Cerebellar cortex (tissue), 1 donor: Measurements from ENCODE around the gene HDAC10.

ENCODE experiments used
- DNase-seq: peaks from one replicate; pipeline ENCODE4 v3.0.0-alpha.2; 2015; ENCODE audit warnings: low spot score

The HDAC10 gene, protein sequence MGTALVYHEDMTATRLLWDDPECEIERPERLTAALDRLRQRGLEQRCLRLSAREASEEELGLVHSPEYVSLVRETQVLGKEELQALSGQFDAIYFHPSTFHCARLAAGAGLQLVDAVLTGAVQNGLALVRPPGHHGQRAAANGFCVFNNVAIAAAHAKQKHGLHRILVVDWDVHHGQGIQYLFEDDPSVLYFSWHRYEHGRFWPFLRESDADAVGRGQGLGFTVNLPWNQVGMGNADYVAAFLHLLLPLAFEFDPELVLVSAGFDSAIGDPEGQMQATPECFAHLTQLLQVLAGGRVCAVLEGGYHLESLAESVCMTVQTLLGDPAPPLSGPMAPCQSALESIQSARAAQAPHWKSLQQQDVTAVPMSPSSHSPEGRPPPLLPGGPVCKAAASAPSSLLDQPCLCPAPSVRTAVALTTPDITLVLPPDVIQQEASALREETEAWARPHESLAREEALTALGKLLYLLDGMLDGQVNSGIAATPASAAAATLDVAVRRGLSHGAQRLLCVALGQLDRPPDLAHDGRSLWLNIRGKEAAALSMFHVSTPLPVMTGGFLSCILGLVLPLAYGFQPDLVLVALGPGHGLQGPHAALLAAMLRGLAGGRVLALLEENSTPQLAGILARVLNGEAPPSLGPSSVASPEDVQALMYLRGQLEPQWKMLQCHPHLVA

DNA sequence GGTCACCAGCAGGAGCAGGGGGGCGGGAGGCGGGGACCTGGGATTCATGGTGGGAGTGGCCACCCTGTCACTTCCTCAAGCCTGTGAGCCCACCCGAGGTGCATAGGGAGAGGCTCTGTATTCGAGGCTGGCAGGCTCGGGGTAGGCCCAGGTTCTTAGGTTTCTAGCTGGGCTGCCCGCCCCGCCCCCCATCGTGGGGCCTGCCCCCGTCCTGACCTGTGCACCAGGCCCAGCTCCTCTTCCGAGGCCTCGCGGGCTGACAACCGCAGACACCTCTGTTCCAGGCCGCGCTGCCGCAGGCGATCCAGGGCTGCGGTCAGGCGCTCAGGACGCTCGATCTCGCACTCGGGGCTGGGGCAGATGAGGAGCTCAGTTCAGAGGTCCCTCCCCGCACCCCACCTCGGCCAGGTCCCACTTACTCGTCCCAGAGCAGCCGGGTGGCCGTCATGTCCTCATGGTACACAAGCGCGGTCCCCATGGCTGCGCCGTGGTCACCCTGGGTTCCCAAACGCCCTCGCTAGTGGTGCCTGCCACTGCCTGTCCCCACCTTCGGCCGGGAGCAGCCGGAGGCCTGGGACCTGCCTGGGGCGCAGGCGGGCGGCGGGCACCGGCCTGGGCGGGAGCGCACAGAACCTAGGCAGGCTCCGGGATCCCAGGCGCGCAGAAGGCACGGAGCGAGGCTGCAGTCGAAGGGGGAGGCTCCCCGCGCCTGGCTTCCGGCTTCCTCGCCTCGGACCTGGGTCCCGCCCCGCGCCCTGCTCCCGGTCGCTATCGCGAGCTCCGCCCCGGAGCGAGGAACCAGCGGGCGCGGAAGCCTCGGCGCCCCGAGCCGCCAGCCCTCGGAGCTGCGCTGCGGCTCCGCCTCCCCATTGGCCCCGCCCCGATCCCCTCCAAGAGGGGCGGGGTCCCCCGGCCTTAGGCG, at the start of gene HDAC10:
HDAC10 (minus strand) TSS at position 711 of the 922 bp plus-strand sequence; CDS start at position 478, 233 bp downstream.
- DNase-seq: no peak

GRCh38 chr22:50300620-50301257, 49.7 kb upstream of the HDAC10 start:
- no peak for DNase-seq

- no peak for DNase-seq
Observed at GRCh38 chr22:50299785-50300619, 48.9 kb upstream of the HDAC10 start.

DNA sequence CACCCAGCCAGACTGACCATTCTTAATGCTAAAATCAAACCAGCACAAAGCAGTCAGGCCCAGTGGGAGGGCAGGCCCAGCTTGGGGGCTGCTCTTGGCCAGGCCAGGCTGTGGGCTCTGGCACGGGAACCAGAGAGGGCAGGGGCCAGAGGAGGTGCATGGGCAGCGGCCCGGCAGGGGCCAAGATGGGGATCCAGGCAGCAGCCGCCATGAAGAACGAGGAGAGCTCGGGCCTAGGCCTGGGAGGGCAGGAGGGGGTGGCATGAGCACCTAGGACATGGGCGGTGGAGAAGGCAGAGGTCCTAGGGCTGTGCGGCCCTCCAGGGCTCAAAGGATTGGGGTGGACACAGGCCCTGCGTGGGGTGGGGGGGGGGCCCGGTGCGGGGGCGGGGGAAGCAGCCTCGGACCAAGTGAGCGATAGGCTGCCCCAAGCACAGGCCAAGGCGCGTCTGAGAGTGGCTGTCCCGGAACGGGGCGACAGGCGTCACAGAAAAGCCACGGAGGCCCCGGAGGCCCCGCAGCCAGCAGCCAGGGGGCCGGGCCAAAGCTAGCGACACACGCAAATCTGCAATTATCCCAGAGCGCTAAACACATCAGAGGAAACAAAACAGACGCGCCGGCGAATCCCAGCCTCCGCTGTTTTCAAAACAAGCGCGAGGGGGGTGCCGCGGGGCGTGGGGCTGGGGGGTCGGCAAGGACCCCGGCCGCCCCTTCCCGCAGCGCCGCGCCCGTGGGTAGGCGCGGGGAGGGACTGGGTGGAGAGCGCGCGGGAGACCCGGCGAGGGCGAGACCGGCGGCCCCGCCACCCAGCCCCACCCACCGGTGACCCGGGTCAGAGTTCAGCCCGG, 48.1 kb upstream of the HDAC10 start:
- no peak for DNase-seq

DNA sequence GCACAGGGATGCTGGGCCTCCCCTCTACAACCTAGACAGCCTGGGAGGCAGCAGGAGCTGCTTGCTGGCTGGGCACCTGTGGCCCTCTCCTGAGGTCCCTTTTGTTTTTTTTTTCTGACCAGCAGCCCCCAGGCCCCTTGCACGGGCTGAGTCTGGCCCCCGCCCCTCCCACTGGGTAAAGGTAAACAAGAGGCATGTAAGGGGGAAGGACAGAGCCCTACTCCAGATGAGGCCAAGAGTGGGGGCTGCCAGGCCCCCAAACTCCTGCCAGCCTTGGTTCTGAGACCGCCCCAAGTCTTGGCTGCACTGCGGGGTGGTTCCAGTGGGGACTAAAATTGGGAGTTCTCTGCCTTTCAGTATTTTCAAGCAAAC, 47.2 kb upstream of the HDAC10 start:
- no peak for DNase-seq

GRCh38 chr22:50297510-50298265, 46.6 kb upstream of the HDAC10 start:
- no peak for DNase-seq

DNA sequence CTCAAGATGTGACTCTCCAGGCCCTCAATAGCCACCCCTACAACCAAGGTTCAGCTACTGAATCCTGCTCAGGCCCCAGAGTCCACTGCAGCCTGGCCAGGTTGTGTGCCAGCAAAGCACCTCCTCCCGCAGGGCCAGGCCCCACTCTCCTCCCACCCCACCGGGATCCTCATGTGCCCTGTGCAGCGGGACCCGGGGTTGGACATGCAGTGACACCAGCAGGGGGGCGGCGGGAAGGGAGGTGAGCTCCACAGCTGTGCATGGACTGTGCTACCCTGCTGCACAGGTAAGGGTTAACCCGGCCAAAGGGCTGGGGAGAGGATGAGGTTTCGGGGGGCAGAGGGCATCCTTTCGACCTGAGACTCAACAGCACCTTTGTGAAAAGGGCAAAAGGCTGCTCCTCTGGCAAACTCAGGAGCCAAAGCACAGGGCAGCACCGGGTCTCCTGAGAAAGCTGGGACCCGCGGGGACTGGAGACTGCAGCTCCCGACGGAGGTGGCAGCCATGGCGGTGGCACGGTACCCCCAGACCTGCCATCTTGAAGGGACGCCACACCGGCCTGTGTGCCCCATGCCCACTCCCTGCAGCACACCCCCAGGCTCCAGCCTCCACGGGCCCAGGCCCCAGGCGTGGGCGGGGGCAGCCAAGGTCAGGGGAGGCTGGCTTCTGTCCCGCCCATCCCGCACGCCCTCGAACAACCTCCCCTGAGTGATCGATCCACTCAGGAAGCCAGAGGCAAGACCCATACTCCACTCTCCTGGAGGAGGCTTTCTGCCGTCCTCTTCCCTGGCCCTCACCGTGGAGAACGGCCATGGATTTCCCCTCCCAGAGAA, 45.8 kb upstream of the HDAC10 start:
- DNase-seq: no peak

- no peak for DNase-seq
Observed at GRCh38 chr22:50294319-50294656, 43.2 kb upstream of the HDAC10 start.

GRCh38 chr22:50293441-50294318, 42.6 kb upstream of the HDAC10 start:
- DNase-seq: no peak

- DNase-seq: no peak
Observed at GRCh38 chr22:50292643-50293440, 41.8 kb upstream of the HDAC10 start.

DNA sequence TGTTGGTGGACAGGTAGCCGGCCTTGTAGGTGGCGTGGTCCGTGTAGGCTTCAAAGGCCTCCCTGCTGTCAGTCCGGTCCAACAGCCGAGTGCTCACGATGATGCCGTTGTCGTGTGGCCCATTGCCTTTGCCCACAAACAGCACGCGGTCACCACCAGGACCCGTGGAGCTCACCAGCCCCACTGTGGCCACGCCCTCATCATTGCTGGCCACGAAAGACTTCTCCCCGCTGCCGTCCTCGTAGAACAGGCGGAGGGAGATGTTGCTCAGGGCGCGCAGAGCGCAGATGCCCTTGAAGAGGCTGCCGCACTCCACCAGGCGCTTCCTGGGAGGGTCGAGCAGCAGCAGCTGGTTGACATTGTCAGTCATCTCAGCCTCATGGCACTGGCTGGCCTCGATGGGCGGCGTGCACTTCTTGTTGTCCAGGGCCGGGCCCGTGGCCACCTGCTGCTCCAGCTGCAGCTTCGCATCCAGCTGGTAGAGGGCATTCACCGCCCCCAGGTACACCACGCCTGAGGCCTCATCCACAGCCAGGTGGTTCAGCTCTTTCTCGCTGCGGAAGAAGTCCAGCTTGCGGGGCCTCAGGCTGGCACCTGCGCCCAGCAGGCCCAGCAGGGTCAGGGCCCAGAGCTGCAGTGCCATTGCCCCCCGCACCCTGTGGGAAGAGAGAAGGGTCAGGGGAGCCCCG, 39.0 kb upstream of the HDAC10 start:
- DNase-seq: no peak

DNA sequence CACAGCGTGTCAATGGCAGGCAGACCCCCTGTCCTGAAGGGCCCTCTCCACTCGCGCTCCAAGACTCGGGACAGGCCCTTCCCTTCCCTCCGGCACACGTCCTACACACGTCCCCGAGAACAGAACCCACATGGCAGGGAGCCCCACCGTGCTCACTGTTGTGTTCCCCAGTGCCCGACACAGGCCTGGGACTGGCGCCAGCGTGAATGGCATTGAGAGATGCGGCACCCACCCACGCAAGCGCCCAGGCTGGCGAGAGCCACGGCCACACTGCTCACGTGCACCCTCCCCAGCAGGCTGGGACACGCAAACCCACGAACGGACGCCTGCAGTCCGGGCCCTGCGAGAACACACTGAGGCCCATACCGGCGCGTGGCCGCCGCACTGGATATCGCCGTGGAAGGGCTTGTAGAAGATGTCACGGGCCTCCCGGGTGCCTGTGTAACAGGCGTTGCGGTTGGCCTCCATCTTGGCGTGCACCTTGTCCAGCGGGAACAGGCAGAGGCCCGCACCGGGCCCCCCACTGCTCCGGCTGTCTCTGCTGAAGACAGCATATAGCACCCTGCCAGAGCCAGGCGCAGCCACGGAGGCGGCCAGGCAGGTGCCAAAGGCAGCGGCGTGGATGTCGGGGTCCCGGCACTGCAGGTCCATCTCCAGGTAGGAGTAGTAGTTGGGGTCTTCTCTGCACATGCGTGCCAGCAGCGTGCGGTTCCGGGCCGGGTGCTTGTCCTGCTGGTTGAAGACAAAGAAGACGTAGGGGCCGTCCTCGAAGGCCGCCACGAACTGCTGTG, 38.3 kb upstream of the HDAC10 start:
- no peak for DNase-seq

DNA sequence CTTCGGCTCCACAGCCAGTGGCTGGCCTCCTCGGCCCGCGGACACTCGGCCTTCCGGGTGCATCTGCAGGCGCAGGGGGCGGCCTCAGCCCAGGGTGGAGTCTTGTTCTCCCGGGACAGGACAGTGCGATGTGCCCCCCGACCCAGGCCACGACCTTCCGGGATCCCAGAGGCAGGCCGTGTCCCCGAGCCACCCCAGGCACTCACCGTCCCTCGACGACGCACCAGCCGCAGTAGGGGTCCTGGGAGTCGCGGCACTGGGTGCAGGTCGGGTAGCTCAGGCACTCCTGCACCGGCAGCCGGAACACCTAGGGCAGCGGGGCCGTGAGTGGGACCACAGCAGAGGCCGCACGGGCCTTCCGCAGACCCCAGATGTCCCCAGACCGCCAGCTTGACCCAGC, 36.7 kb upstream of the HDAC10 start:
- DNase-seq: no peak

DNA sequence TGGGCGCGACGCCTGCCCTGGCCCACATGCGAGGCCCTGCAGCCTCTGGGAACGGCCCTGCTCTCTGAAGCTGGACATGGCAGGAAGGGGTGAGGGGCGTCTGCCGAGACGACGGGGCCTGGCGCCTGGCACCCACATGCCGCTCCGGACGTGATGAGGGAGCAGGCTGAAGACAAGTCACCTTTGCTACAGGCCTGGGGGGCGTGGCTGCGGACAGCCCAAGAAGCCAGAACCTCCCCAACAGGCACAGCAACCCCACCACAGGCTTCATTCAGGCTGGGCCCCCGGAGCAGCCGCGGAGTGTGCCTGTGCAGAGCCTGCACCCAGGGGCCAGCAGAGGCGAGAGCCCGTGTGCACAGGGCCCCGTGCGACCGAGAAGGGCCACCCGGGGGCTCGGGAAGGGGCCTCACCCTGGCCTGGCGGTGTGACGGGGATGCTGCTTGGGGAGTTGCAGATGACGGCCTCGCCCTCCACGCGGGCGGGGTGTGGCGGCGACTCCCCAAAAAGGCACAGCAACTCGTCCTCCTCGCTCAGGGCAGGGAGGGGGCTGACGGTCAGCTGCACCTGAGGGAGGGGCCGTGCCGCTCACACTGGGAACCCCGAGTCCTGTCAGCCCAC, 35.7 kb upstream of the HDAC10 start:
- DNase-seq: no peak

DNA sequence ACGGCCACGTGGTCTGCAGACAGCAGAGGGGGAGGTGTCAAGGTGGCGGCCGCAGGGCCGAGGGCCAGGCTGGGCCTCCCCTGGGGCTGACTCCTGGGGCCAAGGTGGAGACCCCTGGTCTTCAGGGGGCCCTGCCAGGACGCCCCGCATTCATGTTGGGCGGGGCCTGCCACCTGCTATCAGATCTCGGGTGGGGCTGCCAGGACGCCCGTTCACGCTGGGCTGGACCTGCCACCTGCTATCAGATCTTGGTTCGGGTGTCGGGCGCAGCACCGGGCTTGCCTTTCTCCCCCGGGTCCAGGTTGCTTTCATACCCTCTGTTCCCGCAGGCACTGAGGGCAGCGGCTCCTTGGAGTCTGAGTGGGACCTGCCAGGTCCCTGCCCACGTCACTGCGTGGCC, 35.2 kb upstream of the HDAC10 start:
- no peak for DNase-seq
